ENCODE results near the gene TMPRSS6. TPM values are rescaled to one million over a fixed set of nuclear protein-coding genes. Genes with fewer than 3 reads are reported as not detected.

The TMPRSS6 gene
- total RNA-seq, 1 experiment from 2014 or later: not detected

DNA sequence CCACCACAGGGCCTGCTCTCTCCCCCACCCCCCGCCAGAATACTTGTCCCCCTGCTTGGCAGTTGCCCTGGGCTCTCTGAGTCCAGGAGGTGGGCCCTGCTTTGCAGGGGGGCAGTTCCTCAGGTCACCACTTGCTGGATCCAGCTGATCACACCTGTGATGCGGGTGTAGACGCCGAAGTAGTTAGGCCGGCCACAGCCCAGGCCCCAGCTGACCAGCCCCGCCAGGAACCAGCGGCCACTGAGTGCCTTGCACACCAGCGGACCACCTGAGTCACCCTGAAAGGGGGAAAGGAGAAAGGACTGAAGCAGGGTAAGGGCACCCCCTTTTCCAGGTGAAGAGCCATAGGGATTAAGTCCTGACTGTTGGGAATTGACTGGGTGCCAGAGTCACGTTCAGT lies 43.6 kb downstream of the TMPRSS6 start:
- DNase-seq (ENCODE audit: low read depth): no peak

DNA sequence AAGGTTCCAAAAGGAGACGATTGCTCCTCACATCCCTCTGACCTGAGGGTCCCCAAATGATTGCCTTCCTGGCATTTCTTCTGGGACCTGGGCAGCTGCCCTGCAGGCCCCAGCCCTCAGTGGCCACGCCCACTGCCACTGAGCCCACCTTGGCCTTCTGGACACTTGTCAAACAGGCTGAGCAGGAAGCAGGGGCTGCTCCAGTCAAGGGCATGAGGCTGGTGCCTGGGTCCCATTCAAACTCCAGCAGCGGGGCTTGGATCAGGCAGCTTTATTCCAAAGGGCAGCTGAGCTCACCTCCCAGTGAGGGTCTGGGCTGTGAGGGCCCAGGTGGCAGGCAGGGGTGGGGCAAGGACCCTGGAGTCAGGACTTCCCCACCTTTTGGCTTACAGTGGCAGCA lies 44.3 kb downstream of the TMPRSS6 start:
- no peak for DNase-seq (ENCODE audit: low read depth)

DNA sequence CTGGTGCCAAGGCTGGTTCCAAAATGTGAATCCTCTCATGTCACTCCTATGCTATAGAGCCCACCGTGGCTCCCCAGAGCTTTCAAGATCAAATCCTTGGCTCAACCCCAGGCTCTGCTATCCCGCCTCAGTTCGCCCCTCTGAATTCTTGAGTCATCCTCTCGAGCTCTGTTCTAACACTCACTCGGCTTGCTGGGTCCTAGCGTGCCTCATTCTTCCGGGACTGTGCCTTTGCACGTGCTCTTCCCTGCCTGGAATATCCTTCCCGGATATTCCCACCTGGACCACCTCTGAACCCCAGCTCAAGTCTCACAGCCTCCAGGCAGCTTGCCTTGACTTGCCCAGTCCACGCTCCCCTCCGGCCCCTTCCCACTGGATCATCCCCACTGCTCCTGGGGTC lies 45.0 kb downstream of the TMPRSS6 start:
- DNase-seq (ENCODE audit: low read depth): no peak

DNA sequence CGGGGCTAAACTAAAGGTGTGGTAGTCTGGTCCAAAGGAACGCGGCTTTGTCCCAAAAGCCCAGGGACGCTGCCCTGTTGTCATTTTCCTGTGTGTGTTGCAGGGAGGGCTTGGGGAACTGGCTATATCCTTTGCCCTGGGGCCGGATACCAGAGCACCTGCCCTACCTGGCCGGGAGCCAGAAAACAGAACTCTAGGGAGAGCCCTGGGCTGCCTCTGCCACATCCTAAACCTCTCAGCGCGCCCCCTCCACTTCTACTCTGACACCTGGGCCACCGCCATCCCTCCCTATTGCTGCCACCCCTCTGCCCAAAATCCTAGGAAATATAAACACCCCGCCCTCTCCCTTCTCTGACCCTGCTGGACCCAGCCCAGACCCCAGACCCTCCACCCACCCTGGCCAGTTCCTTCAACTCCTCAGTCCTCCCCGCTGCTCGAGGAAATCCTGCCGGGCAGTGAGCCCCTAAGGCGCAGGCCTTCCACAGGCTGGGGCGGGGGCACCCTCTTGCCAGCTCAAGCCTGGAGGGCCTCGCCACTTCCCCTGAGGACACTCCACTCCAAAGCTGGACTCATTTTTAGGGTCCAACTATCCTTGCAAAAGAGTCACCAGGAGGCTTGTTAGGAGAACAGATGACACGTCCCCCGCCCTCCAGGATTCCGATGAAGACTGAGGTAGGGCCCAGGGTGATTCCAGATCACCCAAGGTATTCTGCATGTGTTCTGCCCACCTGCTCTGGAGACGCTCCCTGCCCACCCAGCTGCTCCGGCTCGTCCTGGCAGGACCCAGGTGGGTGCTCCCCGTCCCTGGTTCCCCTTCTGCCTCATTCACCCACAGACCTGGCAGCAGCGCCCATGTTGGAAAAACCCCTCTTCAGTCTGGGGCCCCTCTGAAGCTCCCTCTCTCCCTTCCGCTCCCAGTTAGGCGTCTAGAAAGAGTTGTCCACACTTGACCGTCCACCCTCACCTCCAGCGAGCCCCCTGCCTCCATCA lies 45.8 kb downstream of the TMPRSS6 start:
- DNase-seq (ENCODE audit: low read depth): no peak

DNA sequence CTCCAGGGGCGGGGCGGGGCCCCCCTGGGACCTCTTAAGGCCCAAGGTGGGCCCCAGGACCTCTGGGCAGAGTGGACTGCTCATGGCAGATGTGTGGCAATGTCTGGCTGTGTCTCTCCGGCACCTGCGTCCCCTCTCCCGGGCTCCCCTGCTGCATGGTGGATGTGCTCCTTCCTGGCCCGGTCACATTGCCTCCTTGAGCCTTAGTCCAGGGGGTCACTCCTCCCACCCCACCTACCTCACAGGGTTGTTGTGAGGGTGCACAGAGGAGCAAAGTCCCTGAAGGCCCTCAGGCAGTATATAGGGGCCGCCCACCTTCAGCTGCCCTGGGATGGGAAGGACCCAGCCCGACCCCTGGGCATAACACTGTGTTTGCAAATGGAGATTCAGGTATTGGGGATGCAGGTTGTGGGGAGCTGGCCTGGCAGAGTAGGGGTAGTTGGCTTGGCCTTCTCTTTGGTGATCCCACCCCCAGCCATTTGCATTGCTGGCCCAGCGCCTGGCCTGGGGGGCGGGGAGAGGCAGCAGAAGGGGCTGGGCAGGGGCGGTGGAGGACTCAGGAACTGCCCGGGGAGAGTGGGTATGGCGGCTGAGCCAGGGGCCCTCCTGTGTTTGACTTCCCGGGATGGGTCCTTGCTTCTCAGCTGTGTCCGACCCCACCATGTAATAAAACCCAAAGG lies 46.7 kb downstream of the TMPRSS6 start:
- DNase-seq (ENCODE audit: low read depth): no peak

DNA sequence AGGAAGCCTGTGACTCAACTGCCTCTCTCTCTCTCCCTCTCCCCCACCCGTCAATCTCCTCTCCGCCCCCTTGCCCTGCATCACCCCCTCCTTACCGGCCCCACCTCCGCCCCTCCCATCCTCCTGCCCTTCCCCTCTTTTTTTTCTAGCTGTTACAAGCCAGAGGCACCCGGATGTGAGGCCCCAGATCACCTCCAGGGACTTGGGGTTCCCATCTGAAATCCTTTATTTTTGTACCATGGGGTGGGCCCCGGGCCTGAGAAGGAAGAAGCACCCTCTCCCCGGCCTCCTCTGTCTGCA lies 47.2 kb downstream of the TMPRSS6 start:
- no peak for DNase-seq (ENCODE audit: low read depth)

DNA sequence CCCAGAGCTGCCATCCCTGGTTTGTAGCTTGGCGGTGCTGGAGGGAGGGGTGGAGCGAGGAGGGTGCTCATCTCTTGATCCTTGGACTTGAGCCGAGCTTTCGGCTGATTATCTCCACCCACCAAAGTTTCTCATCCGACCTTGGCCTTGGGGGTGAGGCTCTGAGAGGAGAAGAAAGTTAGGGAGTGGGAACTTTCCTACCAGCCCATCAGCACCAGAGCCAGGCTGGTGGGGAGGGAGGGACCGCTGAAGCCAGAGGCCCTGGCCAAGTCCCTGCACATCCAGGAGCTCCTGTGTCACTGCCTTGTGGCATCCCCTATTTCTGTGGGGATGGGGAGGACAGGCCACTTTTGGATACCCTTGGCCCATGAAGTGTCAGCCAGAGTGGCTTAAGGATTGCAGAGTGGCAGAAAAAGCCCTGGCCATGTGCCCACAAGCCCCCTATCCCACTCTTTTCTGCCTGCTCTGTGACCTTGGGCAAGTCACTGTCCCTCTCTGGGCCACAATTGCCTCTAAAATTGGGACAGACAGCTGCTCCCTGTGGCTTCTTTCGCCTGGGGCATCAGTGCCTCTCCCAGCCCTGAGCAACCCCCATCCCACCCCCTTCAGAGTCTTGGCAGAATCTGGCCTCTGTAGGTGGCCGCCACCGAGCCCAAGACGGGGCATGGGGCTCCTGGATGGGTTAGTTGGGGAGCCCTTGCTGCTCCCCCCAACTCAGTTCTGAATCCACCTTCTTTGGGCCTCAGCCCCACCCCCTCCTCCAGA lies 47.7 kb downstream of the TMPRSS6 start:
- no peak for DNase-seq (ENCODE audit: low read depth)

DNA sequence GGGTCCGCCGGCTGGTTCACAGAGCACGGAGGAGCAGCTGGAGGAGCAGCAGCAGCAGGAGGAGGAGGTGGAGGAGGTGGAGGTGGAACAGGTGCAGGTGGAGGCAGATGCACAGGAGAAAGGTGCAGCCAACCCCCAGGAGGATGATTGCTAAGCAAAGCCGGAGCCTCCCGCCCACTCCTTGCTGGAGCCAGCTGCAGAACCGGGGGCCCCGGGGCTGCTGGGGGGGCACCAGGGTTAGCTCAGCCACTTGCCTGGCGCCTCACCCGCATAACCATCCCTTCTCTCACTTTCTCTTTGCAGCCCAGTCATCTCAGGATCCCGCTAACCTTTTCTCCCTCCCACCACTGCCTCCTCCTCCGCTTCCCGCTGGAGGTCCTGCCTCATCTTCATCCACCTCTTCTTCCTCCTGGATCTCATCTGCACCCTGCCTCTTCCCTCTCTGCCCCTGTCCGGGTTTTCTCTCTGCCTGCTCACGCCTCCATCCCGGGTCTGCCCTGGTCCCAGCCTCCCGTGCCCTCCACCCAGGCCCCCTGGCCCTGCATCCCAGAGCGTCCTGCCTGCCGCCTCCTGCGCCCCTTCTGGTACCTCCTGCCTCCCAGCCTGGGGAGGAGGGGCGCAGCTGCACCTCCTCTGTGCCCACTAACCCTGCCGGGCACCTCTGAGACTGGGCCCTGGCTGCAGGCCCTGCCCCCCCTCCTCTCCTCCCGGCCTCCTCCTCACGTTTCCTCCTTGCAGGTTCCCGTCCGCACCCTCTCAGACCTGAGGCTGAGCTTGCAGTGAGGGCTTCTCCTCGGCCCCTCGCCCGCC lies 48.5 kb downstream of the TMPRSS6 start:
- DNase-seq (ENCODE audit: low read depth): no peak

DNA sequence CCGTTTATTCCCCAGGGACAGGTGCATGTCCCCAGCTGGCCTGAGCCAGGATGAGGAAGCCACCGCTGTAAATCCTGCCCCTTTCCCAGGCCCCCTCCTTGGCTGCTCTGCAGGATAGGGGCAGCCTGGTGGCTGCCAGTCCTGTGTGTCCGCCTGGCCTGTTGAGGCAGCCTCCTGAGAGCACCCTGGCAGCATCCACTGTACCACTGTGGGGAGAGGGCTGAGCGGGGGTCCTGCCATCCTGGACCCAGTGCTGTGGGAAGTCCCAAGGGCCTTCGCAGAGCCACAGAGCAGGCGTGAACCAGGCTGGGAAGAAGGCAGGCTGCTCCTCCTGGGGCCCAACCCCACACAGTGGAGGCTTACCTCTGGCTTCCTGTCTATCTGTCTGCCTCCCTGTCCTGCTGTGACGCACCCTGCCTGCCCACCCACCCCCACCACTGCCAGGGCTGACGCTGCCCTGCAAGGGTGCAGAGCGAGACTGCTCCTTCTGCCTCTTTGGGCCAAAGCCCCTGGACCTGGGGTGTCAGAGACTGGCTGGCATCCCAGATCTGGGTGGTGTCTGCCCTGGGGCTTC lies 49.5 kb downstream of the TMPRSS6 start:
- no peak for DNase-seq (ENCODE audit: low read depth)

DNA sequence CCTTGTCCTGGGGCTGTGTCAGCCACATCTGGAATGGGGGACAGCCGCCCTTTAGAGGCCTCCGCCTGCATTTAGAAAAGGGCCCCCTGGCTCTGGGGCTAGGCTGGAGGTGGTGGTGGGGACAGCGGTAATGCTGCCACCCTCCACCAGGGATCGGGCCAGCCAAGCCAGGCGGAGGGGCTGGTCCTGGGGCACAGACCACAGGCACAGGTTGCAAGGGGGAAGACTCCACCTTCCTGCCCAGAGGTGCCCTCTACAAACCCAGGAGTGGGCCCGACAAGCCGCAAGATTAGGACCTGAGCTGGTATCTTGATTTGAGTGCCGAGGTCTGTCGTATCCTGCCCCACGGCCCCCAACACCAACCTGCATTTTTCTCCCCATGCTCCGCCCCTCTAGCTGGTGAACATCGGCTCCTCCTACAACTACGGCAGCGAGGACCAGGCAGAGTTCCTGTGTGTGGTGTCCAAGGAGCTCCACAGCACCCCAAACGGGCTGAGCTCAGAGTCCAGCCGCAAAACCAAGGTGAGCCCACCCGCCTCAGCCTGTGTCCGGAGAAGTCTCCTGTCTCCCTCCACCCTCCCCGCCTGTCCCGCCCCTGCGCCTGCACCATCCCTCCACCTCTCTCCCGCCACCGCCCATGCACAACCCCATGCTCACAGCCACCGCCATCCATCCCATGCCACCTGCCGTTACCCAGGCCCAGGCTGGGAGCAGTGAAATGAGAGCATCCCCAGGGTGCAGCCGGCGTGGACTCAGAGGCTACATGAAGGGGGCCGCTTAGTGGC lies 50.4 kb downstream of the TMPRSS6 start:
- no peak for DNase-seq (ENCODE audit: low read depth)

DNA sequence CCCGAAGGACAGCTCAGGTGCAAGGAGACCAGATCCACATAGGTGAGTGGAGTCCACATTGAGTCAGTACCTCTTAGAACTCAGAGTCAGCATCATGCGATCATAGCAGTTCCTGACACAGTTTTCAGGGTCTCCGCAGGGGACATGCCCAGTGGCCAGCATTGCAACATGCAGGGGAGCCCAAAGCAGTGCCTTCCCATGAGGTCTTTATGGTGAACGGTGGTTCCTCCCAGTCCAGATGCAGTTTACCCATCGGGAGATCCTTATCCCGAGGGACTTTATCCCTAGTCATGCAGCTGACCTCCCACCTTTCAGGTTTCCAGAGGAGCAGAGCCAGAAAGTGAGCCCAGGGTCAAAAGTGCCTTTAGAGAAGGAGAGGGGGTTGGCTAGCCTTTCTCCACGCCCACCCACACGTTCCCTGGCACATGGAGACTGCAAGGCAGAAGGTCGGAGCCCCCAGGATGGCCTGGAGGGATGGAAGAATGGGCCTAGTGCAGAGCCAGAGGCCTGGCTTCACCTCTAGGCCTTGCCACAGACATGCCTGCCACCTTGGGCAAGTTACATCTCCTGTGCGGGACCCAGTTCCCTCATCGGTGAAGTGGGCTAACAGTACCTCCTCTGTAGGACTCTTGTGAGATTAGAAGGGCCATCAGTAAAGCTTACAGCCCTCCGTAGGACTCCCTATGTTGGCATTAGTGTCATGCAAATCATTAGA lies 51.6 kb downstream of the TMPRSS6 start:
- DNase-seq (ENCODE audit: low read depth): no peak

DNA sequence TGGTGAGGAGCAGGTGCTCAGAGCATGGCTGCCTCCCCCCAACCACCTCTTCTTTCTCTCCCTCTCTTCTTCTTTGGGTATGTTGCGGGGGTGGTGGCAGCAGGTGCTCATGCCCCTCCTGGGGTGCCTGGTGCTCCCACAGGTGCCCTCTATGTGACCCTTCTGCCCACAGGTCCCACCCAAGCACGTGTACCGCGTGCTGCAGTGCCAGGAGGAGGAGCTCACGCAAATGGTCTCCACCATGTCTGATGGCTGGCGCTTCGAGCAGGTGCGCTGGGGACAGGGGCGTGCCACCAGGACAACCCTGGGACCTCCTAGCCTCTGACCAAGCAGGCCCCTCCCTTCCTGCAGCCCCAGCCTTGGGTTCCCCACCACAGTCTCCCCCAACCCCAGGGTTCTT lies 52.3 kb downstream of the TMPRSS6 start:
- DNase-seq (ENCODE audit: low read depth): no peak

DNA sequence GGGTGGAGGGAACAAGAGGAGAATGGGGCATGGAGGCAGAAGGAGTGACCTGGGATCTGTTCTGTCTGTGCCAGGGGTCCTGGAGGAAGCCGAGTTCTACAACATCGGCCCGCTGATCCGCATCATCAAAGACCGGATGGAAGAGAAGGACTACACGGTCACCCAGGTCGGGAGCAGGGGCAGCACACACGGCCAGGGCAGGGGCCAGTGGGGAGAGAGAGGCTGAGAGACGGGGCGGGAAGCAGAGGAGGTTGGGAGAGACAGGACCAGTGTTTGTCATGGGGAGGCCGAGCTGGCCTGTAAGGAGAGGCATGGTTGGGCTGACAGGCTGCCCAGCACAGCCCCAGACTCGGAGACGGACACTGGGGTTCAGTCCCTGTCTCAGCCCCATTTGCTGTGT lies 53.3 kb downstream of the TMPRSS6 start:
- no peak for DNase-seq (ENCODE audit: low read depth)

DNA sequence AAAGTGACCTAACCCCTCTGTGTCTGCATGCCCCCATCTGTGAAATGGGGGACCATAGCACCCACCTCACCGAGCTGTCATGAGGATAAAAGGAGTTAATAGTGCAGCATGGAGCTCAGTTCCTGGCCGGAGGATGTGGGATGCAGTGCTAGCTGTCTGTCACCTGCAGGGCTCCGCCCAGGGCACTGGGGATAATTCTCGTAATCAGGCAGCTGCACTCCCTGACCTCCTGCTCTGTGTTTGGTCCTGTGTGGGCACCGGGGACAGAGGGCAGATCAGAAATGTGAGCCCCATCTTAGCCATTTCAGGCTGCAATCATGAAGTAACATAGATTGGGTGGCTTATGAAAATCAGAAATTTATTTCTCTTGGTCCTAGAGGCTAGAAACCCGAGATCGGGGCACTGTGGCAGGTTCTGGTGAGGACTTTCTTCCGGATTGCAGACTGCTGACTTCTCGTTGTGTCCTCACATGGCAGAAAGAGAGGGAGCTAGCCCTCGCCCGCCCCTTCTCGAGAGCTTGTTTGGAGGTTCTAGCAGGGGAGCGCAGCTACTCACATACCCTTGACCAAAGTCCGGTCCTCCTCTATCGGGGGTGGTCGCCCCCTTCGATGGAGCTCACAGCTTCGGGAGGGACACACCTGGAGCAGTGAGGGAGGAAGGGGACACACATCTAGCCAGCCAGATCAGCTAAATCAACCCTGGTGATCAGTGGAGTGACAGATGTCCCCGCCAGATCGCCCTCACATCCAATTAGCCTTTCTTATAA lies 54.7 kb downstream of the TMPRSS6 start:
- no peak for DNase-seq (ENCODE audit: low read depth)

DNA sequence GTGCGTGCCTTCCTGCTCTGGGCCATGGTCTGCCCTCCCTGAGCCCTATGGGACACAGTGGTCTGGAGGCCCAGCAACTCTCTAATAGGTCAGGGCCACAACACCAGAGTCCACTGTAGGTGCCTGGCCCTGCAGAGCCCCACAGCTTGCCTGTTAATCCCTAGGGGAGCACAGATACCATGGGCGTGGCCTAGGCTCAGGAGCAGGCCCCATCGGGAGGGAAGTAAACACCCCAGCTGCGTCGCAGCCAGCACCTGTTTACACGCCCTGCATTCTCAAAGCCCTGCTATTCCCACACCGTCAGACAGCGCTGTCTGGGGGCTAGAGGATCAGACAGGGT lies 55.5 kb downstream of the TMPRSS6 start:
- no peak for DNase-seq (ENCODE audit: low read depth)

DNA sequence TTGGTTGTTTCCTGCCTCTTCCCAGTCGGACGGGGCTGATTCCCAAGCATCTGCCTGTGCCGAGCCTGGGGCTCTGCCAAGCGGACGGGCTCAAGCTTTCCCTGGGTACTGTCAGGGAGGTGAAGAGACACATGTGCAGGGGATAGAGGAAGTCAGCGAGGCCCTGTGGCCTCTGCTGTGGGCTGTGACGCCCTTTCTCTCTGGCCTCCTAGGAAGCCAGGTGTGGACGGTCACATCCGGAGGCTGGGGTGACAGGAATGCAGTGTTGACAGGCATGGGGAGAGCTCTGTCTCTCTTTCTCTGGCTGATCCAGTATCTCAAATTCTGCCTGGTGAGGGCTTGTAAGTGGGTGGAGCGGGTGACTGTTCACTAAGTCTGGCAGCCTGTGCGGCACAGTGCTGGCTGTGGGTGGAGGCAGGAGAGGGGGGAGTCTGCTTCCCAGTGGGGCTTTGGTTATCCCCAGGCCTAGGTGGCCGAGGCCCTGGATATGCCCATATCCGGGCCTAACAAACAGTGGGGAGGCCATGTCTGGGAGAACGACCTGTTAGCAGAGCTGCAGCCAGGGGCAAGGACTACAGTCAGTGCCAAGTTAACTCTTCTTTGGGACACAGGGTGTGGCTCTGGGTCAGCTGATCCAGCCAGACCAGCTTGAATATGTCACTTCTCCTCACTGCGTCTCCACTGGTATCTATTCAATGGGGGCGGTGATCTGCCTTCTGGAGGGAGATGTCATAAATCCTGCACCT lies 56.0 kb downstream of the TMPRSS6 start:
- no peak for DNase-seq (ENCODE audit: low read depth)

DNA sequence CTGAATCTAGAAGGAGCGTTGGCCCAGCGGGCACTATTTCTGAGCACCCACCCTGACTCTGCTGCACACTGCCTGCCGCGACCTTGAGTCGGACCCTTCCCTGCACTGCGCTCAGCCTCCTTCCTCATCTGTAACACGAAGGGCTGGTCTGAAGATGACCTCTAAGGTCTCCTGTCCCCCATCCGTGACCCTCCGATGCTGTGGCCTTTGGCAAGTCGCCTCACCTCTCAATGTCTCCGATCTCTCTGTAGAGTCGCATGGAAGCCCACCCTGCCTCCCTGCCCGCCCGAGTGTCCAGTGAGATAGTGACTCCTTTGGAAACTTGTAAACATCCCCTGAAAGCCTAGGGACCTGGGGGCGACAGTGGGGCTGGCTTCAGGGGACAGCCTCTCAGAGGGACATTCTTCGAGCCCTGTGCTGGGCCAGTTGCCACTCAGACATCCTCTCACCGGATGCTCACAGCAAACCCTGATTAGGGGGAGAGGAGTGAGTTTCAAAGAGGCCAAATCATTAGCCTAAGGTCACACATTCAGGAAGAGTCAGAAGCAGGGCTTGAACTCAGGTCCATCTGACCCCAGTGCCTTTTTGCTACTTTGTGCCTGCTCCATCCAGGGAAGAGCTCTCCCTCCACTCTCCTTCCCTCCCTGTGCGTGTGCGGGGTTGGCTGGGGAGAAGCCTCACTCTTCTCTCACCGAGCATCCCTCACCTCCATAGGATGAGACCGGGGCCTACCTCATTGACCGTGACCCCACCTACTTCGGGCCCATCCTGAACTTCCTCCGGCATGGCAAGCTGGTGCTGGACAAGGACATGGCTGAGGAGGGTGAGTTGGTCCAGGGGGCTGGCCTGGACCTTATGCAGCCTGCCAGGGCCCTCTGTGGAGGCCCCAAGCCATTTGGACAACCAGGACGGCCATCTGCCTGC lies 56.9 kb downstream of the TMPRSS6 start:
- no peak for DNase-seq (ENCODE audit: low read depth)

All from RPMI7951 (cell line).